ENCODE data around the gene STAT5A. TPM values are rescaled to one million over a fixed set of nuclear protein-coding genes. Genes with fewer than 3 reads are reported as not detected.
A peak's percentile ranks its signal among the peaks of the same experiment; 100 is the strongest.
"Not testable (repeated sequence)": the region's sequence is repeated elsewhere in the genome, so short reads cannot be mapped to it uniquely, and the experiment has no call there.

Gene STAT5A
- total RNA-seq, 3 donors from 2014 or later: 193 to 264 (median 220) TPM

- Mint-ChIP-seq H3K27me3 (ENCODE audit: low read depth) (no peaks in the 10 kb centered on the region), H3K9me3 (no peaks in the 10 kb centered on the region), H3K4me3 (peak overlapping the region; percentile 60), H3K36me3 (ENCODE audit: insufficient read depth) (peaks cover 45% of the 10 kb centered on the region), H3K4me1 (ENCODE audit: low read depth) (peaks cover 70% of the 10 kb centered on the region)
- peak; percentile 68 for DNase-seq
- ATAC-seq: peak; percentile 60 to 61
Measured at GRCh38 chr17:42312285-42313130, 24.2 kb downstream of the STAT5A start.

GRCh38 chr17:42313389-42313772 is 25.1 kb downstream of the STAT5A start:
- H3K4me1 Mint-ChIP-seq (ENCODE audit: low read depth): peaks cover 70% of the 10 kb centered on the region
- no peaks in the 10 kb centered on the region for H3K9me3 Mint-ChIP-seq
- H3K36me3 Mint-ChIP-seq (ENCODE audit: insufficient read depth): peaks cover 46% of the 10 kb centered on the region
- DNase-seq (no peak), ATAC-seq (no peak)
- H3K27me3 Mint-ChIP-seq (ENCODE audit: low read depth): no peaks in the 10 kb centered on the region
- H3K4me3 Mint-ChIP-seq: no peak overlapping the region

GRCh38 chr17:42313773-42314566 is 25.7 kb downstream of the STAT5A start:
- peaks cover 43% of the 10 kb centered on the region for H3K36me3 Mint-ChIP-seq (ENCODE audit: insufficient read depth)
- H3K4me1 Mint-ChIP-seq (ENCODE audit: low read depth): peaks cover 72% of the 10 kb centered on the region
- H3K9me3 Mint-ChIP-seq: no peaks in the 10 kb centered on the region
- ATAC-seq (no peak), DNase-seq (peak; percentile 55)
- H3K4me3 Mint-ChIP-seq: no peak overlapping the region
- no peaks in the 10 kb centered on the region for H3K27me3 Mint-ChIP-seq (ENCODE audit: low read depth)

- no peaks in the 10 kb centered on the region for H3K27me3 Mint-ChIP-seq (ENCODE audit: low read depth)
- peak overlapping the region; percentile 24 for H3K4me3 Mint-ChIP-seq
- no peak for ATAC-seq
- peaks cover 67% of the 10 kb centered on the region for H3K4me1 Mint-ChIP-seq (ENCODE audit: low read depth)
- DNase-seq: no peak
- no peaks in the 10 kb centered on the region for H3K9me3 Mint-ChIP-seq
- peaks cover 40% of the 10 kb centered on the region for H3K36me3 Mint-ChIP-seq (ENCODE audit: insufficient read depth)
Measured at GRCh38 chr17:42315402-42316156, 27.3 kb downstream of the STAT5A start.

- H3K36me3 Mint-ChIP-seq (ENCODE audit: insufficient read depth): peaks cover 33% of the 10 kb centered on the region
- no peaks in the 10 kb centered on the region for H3K9me3 Mint-ChIP-seq
- no peak overlapping the region for H3K4me3 Mint-ChIP-seq
- H3K4me1 Mint-ChIP-seq (ENCODE audit: low read depth): peaks cover 59% of the 10 kb centered on the region
- H3K27me3 Mint-ChIP-seq (ENCODE audit: low read depth): no peaks in the 10 kb centered on the region
- no peak for DNase-seq
- no peak for ATAC-seq
Measured at GRCh38 chr17:42316755-42317154, 28.5 kb downstream of the STAT5A start.

GRCh38 chr17:42317266-42317845 is 29.1 kb downstream of the STAT5A start:
- peaks cover 55% of the 10 kb centered on the region for H3K4me1 Mint-ChIP-seq (ENCODE audit: low read depth)
- no peaks in the 10 kb centered on the region for H3K9me3 Mint-ChIP-seq
- H3K4me3 Mint-ChIP-seq: no peak overlapping the region
- DNase-seq (no peak), ATAC-seq (no peak)
- no peaks in the 10 kb centered on the region for H3K27me3 Mint-ChIP-seq (ENCODE audit: low read depth)
- peaks cover 39% of the 10 kb centered on the region for H3K36me3 Mint-ChIP-seq (ENCODE audit: insufficient read depth)

- not testable (repeated sequence) for ATAC-seq; H3K9me3 Mint-ChIP-seq; DNase-seq; H3K27me3 Mint-ChIP-seq (ENCODE audit: low read depth); H3K4me3 Mint-ChIP-seq
- H3K36me3 Mint-ChIP-seq (ENCODE audit: insufficient read depth): peaks cover 43% of the 10 kb centered on the region
- peaks cover 58% of the 10 kb centered on the region for H3K4me1 Mint-ChIP-seq (ENCODE audit: low read depth)
Measured at GRCh38 chr17:42317967-42318366, 29.7 kb downstream of the STAT5A start.

GRCh38 chr17:42321555-42321954 is 33.3 kb downstream of the STAT5A start:
- Mint-ChIP-seq H3K4me1 (ENCODE audit: low read depth) (peaks cover 37% of the 10 kb centered on the region), H3K36me3 (ENCODE audit: insufficient read depth) (peaks cover 43% of the 10 kb centered on the region), H3K4me3 (no peak overlapping the region), H3K9me3 (no peaks in the 10 kb centered on the region), H3K27me3 (ENCODE audit: low read depth) (no peaks in the 10 kb centered on the region)
- DNase-seq (no peak), ATAC-seq (no peak)

- Mint-ChIP-seq H3K9me3 (no peaks in the 10 kb centered on the region), H3K4me1 (ENCODE audit: low read depth) (peaks cover 29% of the 10 kb centered on the region), H3K27me3 (ENCODE audit: low read depth) (no peaks in the 10 kb centered on the region), H3K4me3 (no peak overlapping the region), H3K36me3 (ENCODE audit: insufficient read depth) (peaks cover 45% of the 10 kb centered on the region)
- DNase-seq: peak; percentile 96
- ATAC-seq: peak; percentile 95
Measured at GRCh38 chr17:42322382-42323267, 34.3 kb downstream of the STAT5A start.

- ATAC-seq: no peak
- Mint-ChIP-seq H3K27me3 (ENCODE audit: low read depth) (no peaks in the 10 kb centered on the region), H3K4me3 (no peak overlapping the region), H3K9me3 (no peaks in the 10 kb centered on the region), H3K36me3 (ENCODE audit: insufficient read depth) (peaks cover 42% of the 10 kb centered on the region), H3K4me1 (ENCODE audit: low read depth) (peaks cover 29% of the 10 kb centered on the region)
- DNase-seq: no peak
Measured at GRCh38 chr17:42323268-42323773, 35.0 kb downstream of the STAT5A start.

- Mint-ChIP-seq H3K36me3 (ENCODE audit: insufficient read depth) (peaks cover 42% of the 10 kb centered on the region), H3K27me3 (ENCODE audit: low read depth) (no peaks in the 10 kb centered on the region), H3K4me3 (no peak overlapping the region), H3K4me1 (ENCODE audit: low read depth) (peaks cover 20% of the 10 kb centered on the region), H3K9me3 (no peaks in the 10 kb centered on the region)
- DNase-seq: no peak
- no peak for ATAC-seq
Measured at GRCh38 chr17:42325026-42325425, 36.7 kb downstream of the STAT5A start.

GRCh38 chr17:42329025-42329976 is 41.0 kb downstream of the STAT5A start:
- no peaks in the 10 kb centered on the region for H3K27me3 Mint-ChIP-seq (ENCODE audit: low read depth)
- no peak overlapping the region for H3K4me3 Mint-ChIP-seq
- H3K9me3 Mint-ChIP-seq: no peaks in the 10 kb centered on the region
- ATAC-seq (no peak), DNase-seq (no peak)
- peaks cover 36% of the 10 kb centered on the region for H3K36me3 Mint-ChIP-seq (ENCODE audit: insufficient read depth)
- H3K4me1 Mint-ChIP-seq (ENCODE audit: low read depth): peaks cover 13% of the 10 kb centered on the region
